GOT3 (cell line): ENCODE data around the gene ARHGDIB.

Experiments
- DNase-seq: peaks from one replicate; lab custom pipeline; 2025; ENCODE audit warnings: mixed read lengths; lab: John Stamatoyannopoulos, UW

The ARHGDIB gene

DNA sequence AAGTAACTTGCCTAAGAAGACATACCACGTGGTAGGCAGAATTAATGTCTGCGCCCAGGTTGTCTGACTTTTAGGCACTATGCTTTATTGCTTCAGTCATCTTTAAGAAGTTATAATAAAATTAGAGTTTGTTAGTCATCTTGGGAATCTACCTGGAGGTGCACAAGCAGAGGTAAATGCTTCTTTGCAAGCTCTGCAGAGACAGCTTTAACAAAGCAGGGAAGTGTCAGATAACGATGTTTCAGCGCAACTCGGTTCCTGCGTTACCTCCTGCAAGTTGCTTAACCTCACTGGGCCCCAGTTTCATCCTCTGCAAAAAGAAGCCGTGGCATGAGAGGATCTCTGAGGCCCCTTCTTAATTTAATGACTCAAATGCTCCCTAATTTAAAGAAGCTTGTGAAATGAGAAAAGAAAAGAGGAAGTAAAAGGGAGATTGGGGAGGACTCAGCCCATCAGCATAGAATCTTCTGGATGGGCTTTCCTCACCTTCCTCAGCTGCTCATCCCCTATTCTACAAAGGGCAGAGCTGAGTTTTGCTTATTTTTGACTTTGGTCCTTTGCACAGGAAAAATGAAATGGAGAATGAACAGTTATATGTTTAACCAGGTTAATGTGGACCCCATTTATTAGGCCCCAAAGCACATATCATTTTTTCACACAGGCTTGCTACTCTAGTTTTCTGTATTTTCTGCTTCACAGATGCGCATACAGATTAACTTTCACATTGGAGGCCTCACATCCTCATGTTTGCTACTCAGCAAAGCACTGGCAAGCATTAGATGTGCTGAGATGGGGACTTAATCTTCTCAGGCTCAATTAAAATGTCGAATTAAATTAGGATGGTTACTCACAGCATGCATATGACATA lies 5.1 kb downstream of the ARHGDIB start:
- DNase-seq = no peak

DNA sequence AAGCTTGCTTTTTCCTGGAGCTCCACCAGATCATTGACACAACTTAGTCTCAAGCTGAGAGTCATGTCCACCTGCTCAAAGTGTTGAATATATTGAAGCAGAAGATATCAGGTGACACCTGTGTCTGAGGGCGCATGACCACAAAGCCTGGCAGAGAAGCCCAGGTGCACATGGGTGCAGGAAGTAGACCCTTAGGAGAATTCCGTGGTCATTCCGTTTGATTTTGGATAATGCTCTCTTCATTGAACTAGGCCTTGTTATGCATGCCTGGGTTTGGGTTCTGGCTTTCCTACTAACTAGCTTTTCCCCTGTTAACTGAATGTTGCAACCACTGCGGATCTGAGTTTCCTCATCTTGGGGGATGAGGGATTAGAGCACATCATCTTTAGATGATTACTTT lies 7.1 kb downstream of the ARHGDIB start:
- no peak for DNase-seq

DNA sequence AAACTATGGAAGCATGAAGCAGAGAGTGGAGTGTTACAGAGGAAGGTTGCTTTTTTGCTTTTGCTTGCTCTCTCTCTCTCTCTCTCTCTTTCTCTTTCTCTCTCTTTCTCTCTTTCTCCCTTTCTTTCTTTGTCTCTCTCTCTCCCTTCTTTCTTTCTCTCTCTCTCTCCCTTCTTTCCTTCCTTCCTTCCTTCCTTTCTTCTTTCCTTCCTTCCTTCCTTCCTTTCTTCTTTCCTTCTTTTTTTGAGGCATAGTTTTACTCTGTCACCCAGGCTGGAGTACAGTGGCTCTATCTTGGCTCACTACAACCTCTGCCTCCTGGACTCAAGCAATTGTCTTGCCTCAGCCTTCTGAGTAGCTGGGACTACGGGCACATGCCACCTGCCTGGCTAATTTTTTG lies 7.6 kb downstream of the ARHGDIB start:
- DNase-seq = no peak

DNA sequence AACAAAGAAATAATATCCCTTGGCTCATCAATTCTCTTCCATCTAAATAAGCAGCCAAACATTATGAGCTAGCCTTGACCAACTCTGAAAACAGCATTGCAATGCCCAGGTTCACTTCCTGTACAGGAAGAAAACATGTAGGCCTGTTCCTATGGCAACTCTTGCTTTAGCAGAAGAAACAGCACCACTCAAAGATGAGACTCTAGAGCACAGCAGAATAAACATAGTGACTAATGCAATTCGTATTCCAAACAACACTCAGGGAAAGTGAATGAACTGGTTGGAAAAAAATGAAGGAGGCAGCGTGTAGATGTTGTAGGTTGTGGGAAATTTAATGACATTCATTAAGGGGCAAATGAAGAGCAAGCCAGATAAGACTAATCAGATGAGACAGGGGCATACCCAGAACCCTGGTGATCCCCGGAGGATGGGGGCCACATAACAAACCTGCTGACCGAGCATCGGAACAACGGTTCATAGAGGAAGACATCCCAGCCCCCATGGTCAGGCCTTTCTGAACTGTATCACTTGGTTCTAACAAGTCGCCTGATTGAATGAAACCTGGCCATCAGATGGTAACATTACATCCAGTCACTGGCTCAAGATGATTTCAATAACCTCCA lies 9.0 kb downstream of the ARHGDIB start:
- no peak for DNase-seq

DNA sequence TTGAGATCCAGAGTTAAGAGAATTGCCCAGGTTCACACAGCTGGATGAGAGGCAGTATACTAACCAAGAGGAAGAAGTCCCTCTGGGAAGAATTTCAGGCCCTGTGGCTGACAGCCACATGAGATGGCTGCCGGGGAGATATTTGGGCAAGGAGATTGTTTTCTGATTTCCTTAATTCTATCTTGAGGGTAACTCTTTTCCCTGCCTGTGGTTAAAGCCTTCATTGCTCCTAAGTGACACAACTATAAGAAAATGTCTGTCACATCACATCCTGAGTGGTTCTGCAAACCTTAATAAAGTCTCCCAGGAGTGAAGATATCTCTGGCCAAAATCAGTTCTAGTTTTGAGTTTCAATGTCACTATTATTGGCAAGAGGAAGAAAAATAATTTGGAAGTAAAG lies 9.6 kb downstream of the ARHGDIB start:
- no peak for DNase-seq

DNA sequence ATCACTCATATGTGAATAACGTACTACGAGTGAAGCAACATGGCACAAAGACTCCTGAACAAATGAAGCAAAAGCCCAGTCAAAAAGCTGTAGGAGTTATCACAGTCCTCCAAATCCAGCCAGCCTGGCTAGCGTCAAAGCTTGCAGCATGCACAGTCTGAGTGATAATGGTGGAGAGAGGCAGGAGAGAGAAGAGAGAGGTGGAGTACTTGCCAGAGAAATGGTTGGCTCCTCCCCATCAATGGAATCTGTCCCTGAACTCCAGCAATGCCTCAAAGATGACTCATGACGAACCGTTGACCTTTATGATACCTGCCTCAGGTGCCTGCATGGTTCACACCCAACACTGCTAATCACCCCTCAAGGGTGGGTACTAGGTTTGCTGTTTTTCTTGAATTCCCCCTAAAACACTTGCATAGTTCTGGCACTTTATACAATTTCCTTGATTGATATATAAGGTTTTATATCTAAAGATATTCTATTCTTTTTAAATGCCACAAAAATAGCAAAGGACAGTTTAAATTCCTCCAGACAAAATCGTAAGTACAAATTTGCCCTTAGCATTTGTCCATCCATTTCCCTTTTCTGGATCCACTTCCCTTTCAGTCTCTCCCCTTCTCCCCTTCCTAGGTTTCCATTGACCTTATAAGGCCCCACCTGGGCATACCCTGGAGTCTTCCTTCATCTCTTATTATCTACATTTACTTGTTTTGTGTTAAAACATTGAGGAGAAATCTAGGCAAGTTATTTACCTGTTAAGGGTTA lies 10.2 kb downstream of the ARHGDIB start:
- DNase-seq = no peak

DNA sequence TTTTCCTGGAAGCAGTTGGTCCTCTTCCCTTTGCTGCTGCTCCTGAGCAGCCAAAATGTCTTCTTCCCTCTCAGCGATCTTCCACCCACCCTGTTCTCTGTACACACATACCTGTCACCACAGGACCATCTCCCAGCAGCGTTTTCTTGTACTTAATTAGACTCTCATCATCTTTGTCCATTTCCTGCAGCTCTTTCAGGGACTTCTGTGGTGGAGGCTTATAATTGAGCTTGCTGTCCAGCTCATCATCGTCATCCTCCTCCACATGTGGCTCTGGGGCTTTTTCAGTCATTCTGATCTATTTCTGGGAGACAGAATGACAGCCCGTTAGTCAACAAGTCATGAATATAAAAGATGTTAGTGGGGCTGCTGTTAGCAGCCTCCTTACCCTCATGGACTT lies 11.0 kb downstream of the ARHGDIB start:
- DNase-seq = no peak

DNA sequence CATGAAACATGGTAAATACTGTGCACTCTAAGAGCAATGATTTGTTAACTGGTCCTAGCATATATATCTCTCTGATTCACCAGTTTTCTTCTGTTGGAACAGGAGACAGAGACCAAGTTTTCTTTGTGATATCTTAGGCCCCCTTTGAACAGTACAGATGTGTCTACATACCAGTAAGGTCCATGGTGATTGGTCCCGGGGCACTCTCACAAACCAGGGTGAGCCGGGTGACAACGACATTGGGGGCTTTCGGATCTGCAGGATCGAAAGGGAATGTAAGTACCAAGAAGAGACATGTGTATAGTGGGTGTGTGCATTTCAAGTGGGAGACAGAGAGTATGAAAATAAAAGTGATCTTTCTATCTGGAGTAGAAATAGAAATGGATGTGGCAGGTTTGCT lies 11.8 kb downstream of the ARHGDIB start:
- DNase-seq = no peak

DNA sequence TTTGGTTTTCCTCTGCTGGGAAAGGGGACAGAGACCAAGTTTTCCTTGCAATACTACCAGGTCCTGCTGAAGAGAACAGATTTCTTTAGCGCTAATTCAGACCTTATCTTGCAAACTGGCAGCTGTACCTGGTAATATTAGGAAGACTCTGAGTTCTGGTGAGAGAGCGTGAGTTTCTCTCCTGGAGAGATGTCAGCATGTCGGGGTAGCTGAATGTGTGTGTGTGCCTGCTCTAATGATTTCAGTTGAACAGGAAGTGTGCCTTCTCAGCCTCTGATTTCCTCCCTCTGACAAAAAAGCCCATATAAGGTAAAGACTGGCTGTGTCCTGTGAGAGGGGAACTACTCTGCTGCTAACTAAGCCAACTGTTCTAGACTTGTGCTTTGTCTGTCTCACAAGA lies 12.7 kb downstream of the ARHGDIB start:
- DNase-seq = no peak

DNA sequence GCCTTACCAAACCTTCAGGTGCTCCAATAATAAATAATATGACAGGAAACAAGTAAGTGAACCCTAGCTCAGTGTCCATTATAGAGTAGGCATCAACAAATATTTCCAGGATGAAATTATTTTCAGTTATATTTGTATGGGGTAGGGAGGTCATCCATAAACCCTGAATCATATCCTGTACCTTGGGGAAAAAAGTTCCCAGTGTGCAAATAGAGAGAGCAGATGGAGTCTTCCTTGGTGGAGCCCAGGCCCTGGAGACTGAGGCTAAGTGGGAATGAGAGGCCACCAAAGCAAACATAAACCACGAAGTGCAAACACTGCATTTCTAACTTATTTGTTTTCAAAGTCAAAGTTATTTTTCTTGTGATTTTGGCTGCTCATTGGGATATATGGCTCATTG lies 14.5 kb downstream of the ARHGDIB start:
- no peak for DNase-seq

DNA sequence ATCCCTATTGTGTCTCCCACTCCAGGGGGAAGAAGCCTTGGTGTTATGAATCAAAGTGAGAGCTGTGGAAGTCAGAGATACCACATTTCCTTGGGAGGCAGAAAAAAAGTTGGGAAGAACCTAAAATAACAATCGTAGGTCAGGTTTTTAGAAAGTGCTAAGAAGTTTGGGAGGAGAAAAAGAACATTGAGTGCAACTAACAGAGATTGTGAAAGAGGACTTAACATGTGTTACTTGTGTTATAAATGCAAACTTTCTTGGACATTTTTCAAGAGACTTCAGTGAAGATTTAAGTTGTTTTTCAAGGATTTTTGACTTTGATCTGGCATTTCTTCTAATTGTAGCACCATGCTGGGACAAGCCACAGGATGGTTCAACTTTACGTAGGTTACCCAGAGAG lies 15.2 kb downstream of the ARHGDIB start:
- DNase-seq = no peak

DNA sequence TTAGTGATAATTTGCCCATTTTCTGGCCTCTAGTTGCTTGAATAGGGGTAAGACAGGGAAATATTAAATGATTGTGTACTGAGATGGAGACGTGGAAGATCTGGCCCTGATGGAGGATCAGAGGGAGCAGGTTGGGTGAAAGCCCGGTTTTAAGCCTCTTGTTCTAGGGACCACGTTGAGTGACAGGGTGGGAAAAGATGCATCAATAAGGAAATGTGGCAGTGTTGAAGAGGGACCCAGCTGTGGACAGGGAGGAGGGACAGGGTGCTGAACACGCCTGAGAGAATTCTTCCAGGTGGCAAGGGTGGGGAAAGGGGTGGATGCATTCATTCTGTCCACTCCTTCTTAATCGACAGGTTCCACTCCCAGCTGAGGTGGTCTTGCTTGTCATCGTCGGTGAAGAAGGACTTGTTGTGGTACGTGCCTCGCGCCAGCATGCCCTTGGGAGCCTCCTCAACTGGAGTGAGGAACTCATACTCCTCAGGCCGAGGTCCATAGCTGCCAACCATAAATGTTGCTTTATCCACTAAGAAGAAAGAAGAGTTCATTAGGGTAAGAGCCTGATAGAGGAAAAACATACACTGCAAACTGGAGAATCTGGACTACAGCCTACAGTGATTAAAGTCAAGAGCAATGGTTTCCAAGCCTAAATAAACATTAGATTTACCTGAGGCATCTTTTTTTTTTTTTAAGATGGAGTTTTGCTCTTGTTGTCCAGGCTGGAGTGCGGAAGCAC lies 19.0 kb downstream of the ARHGDIB start:
- no peak for DNase-seq

DNA sequence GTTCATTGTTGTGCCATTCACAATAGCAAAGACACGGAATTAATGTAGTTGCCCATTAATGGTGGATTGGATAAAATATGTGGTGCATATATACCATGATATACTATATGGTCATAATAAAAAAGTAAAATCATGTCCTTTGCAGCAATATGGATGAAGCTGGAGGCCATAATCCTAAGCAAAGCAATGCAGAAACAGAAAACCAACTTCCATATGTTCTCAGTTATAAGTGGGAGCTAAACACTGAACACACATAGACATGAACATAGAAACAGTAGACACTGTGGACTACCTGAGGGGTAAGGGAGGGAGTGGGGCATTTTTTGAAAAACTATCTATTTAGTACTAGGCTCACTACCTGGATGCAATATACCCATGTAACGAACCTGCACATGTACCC lies 20.0 kb downstream of the ARHGDIB start:
- DNase-seq = no peak

DNA sequence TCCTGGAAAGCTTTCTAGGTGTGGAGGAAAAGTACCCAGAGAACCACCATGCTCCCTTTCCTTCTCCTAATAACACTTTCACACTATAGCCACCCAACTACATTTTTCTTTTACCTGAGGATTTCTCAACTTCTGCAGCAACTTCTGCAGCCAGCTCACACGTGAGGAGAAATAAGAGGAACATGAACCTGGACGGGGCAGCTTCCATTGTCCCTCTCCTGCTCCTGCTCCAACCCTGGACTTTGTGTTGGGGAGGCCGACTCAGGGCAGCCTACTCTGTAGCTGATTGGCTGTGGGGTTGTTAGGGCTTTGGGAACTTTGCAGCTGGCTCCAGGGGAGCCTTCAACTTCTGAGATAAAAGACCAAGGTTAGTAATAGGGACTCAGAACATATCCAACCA lies 23.1 kb downstream of the ARHGDIB start, which contains the start of gene ERP27:
TSS of gene ERP27 (minus strand) at position 237 of the 400 bp plus-strand sequence. CDS start at position 208, 29 bp downstream.
- no peak for DNase-seq

DNA sequence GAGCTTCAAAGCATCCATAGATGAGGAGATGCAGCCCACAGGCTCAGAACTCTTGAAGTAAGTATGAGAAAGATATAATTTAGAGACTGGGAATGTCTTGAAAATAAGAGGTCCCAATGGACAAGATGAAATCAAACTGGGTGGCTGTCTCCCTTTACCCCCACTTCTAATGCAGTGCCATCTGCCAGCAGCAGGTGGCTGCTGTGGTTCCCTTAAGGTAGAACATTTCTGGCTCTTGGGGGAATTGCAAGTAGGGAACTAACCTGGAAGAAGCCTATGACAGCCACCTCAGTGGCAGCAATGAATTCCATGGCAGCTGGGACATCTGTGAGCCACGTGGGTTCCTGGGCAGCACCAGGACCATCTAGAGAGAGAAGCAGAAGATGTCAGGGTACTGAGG lies 23.7 kb downstream of the ARHGDIB start:
- no peak for DNase-seq

DNA sequence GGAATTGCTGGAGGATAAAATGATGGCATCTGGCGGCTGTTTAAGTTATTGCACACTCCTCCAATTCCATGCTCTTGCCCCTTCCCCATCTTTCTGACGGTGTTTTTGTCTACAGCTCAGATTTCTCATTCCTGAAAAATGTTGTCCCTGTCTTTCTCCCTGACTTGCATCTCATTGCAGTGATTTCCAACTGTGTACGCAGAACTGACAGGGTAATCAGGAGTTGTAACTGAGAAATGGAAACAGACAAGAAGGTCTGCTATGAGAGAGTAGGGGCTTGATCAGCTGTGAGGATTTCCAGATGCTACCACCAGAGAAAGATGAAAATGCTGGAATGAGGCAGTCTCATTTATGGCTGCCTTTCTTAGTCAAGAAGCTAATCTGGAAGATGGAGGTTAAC lies 24.4 kb downstream of the ARHGDIB start:
- DNase-seq = no peak

DNA sequence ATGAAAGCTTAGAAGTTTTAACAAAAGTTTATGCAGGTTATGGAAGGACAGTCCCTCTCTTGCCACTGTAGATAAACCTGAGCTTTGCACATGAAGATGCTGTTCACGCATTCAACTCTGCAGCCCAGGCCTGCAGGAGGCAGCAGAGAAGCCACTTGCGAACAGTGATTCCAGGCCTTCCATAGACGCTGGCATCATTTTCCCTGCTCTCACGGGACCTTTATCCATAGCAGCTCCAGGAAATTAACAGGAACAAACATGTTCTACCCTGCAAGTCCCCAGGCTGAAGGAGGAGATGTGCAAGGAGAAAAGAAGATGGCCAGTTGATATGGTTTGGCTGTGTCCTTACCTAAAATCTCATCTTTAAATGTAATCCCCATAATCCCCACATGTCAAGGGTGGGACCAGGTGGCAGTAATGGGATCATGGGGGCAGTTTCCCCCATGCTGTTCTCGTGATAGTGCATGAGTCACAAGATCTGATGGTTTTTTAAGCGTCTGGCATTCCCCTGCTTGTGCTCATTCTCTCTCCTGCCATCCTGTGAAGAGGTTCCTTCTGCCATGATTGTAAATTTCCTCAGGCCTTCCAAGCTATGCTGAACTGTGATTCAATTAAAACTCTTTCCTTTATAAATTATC lies 25.1 kb downstream of the ARHGDIB start:
- no peak for DNase-seq

DNA sequence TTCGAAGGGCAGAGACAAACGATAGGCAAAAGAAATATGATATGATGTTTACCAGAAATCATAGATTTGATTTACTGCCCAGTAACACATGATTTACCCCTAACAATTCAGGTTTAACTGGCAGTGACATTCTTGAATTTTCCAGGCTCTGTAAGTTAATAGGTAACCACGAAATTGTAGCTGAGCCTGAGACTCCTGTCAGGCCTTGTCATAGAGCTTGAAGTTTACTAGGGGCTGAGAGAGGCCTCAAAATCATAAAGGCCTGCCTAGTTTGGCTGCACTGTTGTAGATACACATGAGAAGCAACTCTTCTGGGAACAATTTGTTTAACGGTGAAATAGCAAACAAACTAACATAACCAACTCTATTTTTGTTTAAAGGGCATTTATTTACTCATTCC lies 26.4 kb downstream of the ARHGDIB start:
- no peak for DNase-seq

DNA sequence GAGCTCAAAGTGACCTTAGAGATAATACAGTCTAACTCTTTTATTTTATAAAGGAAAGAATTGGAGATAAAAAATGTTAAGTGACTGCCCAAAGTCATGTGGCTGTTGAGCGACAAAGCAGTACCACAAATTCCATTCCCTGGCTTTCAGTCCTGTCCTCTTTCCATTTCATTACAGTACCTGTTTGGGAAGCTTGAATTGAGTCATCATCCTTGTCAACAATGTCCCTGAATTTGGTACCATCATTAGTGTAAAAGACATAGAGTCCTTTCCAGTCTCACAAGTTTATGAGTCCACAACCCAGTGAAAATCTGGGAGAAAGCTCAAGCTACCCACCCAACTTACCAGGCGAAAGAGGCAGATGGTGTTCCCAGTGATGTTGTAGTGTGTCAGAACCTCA lies 26.9 kb downstream of the ARHGDIB start:
- DNase-seq = no peak

DNA sequence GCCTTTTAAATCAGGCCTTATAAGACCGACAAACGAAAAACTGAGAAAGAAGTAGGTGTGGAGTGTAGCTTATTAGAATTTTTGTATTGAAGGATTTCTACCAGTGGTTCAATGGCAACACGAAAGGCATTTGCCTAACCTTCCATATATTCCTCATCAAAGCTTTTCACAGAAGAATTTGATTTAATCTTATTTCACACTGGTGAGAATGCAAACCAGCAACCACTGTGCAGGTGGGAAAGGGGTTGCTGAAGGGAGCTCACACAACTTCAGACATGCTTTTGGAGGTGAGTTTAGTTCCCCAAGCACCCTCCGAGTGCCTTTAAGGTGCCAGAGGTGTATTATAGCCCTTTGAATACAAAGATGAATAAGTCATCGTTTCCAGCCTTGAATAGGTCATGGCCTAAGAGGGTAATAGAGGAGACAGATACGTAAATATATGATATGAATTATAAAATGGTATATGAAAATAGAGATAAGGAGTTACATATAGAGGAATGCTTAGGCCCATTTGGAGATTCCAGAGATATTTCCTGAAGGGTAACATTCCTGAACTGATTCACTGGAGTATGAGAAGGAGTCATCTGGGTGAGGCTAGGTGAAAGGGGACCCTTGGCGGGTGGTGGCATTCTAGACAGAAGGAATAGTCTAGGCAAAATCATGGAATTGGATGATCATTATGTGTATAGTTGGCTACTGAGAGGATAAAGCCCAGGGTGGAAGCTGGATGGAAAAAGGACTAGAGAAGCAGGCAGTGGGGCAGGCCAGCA lies 29.4 kb downstream of the ARHGDIB start:
- no peak for DNase-seq

DNA sequence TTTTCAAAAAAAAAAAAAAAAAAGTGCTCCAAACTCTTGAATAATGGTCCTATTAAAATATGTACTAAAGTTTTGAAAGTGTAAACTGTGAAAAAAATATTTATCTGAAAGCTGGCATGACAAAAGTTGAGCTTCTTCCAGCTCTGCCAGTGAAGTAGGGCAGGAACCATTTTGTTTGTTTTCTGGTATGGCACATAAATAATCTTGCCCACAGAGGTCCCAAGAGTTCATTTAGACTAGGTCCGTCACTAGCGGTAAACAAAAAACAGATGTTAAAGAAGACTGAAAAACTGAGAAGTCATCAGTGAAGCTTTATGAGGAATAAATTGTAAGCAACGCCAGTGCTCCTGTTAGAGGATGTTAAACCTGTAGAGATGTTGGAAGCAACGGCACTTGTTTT lies 30.0 kb downstream of the ARHGDIB start:
- DNase-seq = no peak
